A673 (cell line): ENCODE measurements around the gene RBM20. TPM values are rescaled to one million over a fixed set of nuclear protein-coding genes. Genes with fewer than 3 reads are reported as not detected.

Source experiments
- BruUV-seq: library from RNA; stranded (reverse); fragments of 400-500 nt; replicated peaks from 2 replicates; lab custom pipeline; 2021; lab: Mats Ljungman, UMichigan
- CTCF ChIA-PET: fragments of 300-600 bp; sonication (Branson Sonifier 250); formaldehyde crosslinking; loops from one replicate; lab custom pipeline; 2022; ENCODE audit warnings: antibody characterized with exemption; lab: Charles Lee
- POLR2A ChIA-PET: fragments of 300-600 bp; sonication (Branson Sonifier 250); formaldehyde crosslinking; loops from one replicate; lab custom pipeline; 2022; ENCODE audit warnings: antibody characterized with exemption; ENCODE audit not compliant: low non-redundant PET; lab: Charles Lee
- DNase-seq: peaks from one replicate; pipeline ENCODE4 v3.0.0-alpha.2; 2015; ENCODE audit warnings: low spot score
- H3K27ac ChIP-seq: fragments of 200-600 bp; sonication (generic); 2 replicates; pipeline ENCODE4 v1.5.1; 2016; ENCODE audit warnings: mixed run types, low read depth, mild to moderate bottlenecking, mixed read lengths, antibody characterized with exemption, low read length; ENCODE audit not compliant: poor library complexity, severe bottlenecking
- H3K27me3 ChIP-seq: fragments of 200-600 bp; sonication (generic); replicated peaks from 2 replicates; pipeline ENCODE4 v1.6.1; 2017; ENCODE audit warnings: mixed run types, low read depth, mild to moderate bottlenecking, mixed read lengths, antibody characterized with exemption, low read length; ENCODE audit not compliant: insufficient read depth, poor library complexity
- H3K36me3 ChIP-seq: fragments of 200-600 bp; sonication (generic); 2 replicates; pipeline ENCODE4 v1.6.1; 2016; ENCODE audit warnings: mixed run types, mild to moderate bottlenecking, mixed read lengths, antibody characterized with exemption, low read length; ENCODE audit not compliant: insufficient read depth, poor library complexity, severe bottlenecking
- H3K4me1 ChIP-seq: fragments of 200-600 bp; sonication (generic); 2 replicates; pipeline ENCODE4 v1.6.1; 2017; ENCODE audit warnings: mixed run types, mild to moderate bottlenecking, mixed read lengths, antibody characterized with exemption, low read length; ENCODE audit not compliant: insufficient read depth, poor library complexity, severe bottlenecking
- H3K4me3 ChIP-seq: fragments of 200-600 bp; sonication (generic); 2 replicates; pipeline ENCODE4 v1.5.1; 2016; ENCODE audit warnings: low read depth, mixed run types, mild to moderate bottlenecking, mixed read lengths, low read length; ENCODE audit not compliant: poor library complexity, severe bottlenecking
- H3K9me3 ChIP-seq: fragments of 200-600 bp; sonication (generic); 2 replicates; pipeline ENCODE4 v1.6.1; 2016; ENCODE audit warnings: mixed run types, low read depth, mild to moderate bottlenecking, mixed read lengths, antibody characterized with exemption, low read length; ENCODE audit not compliant: poor library complexity, severe bottlenecking
- EZH2 ChIP-seq: fragments of 200-600 bp; sonication (generic); IDR thresholded peaks from 2 replicates; pipeline ENCODE4 v1.6.1; 2017; ENCODE audit warnings: borderline replicate concordance, low read depth, mild to moderate bottlenecking, mixed read lengths, antibody characterized with exemption, low read length; ENCODE audit not compliant: poor library complexity, severe bottlenecking
- intact Hi-C: fragments of 100-400 bp; cut with micrococcal nuclease; formaldehyde crosslinking; loops from one replicate; pipeline ENCODE4 v1.10.0; 2022; ENCODE audit not compliant: unreplicated experiment
- total RNA-seq: library from RNA; stranded (reverse); gene quantifications from 2 replicates; pipeline ENCODE4 v1.2.3, GENCODE V29; 2021
- TF ChIP-seq, protein P1 (sequence below): fragments of 300-800, 200-600 bp; sonication (generic); conservative IDR thresholded peaks from 2 replicates; pipeline ENCODE4 v1.5.1; 2017; ENCODE audit warnings: low read depth, mild to moderate bottlenecking, antibody characterized with exemption, low read length, moderate library complexity, mixed read lengths

RBM20 gene
- total RNA-seq, 1 experiment from 2014 or later = 1.3 TPM

DNA sequence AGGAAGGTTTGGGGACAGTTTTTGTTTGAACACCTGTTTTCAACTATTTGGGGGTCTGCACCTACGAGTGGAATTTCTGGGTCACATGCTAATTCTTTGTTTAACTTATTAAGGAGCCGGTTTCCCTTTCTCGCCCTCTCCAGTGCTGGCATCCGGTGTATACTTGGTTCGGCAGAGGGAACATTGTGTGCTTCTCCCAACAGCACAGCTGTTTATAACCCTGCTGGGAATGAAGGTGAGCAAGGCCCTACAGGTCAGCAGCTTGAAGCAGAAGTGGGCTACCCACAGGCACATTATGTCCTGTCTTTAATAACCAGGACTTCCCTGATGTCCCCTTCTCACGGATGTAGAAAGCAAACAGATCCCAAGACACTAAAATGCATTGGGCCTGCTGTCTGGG is 140.1 kb downstream of the RBM20 start:
- DNase-seq = no peak
- Histone ChIP-seq H3K27ac (no peak overlapping the region), H3K36me3 (no peaks in the 10 kb centered on the region), H3K4me1 (no peaks in the 10 kb centered on the region), H3K4me3 (no peak overlapping the region), H3K9me3 (no peaks in the 10 kb centered on the region), H3K27me3 (no peaks in the 10 kb centered on the region)
- BruUV-seq = no TSS peak
- intact Hi-C loops = no loop called here
- CTCF ChIA-PET = no interaction called here
- TF ChIP-seq, protein P1, sequence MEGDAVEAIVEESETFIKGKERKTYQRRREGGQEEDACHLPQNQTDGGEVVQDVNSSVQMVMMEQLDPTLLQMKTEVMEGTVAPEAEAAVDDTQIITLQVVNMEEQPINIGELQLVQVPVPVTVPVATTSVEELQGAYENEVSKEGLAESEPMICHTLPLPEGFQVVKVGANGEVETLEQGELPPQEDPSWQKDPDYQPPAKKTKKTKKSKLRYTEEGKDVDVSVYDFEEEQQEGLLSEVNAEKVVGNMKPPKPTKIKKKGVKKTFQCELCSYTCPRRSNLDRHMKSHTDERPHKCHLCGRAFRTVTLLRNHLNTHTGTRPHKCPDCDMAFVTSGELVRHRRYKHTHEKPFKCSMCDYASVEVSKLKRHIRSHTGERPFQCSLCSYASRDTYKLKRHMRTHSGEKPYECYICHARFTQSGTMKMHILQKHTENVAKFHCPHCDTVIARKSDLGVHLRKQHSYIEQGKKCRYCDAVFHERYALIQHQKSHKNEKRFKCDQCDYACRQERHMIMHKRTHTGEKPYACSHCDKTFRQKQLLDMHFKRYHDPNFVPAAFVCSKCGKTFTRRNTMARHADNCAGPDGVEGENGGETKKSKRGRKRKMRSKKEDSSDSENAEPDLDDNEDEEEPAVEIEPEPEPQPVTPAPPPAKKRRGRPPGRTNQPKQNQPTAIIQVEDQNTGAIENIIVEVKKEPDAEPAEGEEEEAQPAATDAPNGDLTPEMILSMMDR = no peak
- TF ChIP-seq EZH2 = no peak
- POLR2A ChIA-PET = no interaction called here

DNA sequence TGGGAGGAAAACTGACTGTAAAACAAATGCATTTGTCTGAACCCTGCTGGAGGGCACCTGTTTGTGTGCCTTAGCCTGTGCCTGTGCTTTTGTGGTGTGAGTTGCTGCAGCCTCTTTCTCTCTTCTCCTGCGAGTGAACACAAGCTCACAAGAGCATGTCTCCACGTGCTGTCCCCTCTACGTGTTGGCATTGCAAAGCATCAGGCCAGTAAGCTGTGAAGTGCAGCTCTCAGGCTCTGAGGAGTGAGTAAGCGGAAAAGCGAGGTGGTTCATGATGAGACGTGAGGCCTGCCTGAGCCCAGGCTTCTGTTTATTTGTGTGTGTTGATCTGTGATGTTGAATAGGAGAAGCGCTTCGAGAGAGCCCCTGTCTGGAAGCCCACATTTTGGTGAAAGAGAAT is 142.0 kb downstream of the RBM20 start:
- no peak for TF ChIP-seq EZH2
- TF ChIP-seq, protein P1 = no peak
- Histone ChIP-seq H3K4me3 (no peak overlapping the region), H3K27me3 (no peaks in the 10 kb centered on the region), H3K4me1 (no peaks in the 10 kb centered on the region), H3K36me3 (no peaks in the 10 kb centered on the region), H3K27ac (no peak overlapping the region), H3K9me3 (no peaks in the 10 kb centered on the region)
- no peak for DNase-seq
- intact Hi-C loops = no loop called here
- ChIA-PET POLR2A (no interaction called here), CTCF (no interaction called here)
- BruUV-seq = no TSS peak

GRCh38 chr10:110788620-110789385 is 144.7 kb downstream of the RBM20 start:
- TF ChIP-seq EZH2 = no peak
- TF ChIP-seq, protein P1 = no peak
- no TSS peak for BruUV-seq
- Histone ChIP-seq H3K36me3 (no peaks in the 10 kb centered on the region), H3K27me3 (no peaks in the 10 kb centered on the region), H3K27ac (no peak overlapping the region), H3K4me3 (no peak overlapping the region), H3K4me1 (no peaks in the 10 kb centered on the region), H3K9me3 (no peaks in the 10 kb centered on the region)
- ChIA-PET CTCF (no interaction called here), POLR2A (no interaction called here)
- intact Hi-C loops = no loop called here
- DNase-seq = no peak
